ENCODE data around the gene NINL.

NINL gene

GRCh38 chr20:25499855-25500434 lies 85.4 kb downstream of the NINL start:
- DNase-seq (ENCODE audit: low spot score): no peak

GRCh38 chr20:25499031-25499430 lies 86.3 kb downstream of the NINL start:
- DNase-seq (ENCODE audit: low spot score): no peak

DNA sequence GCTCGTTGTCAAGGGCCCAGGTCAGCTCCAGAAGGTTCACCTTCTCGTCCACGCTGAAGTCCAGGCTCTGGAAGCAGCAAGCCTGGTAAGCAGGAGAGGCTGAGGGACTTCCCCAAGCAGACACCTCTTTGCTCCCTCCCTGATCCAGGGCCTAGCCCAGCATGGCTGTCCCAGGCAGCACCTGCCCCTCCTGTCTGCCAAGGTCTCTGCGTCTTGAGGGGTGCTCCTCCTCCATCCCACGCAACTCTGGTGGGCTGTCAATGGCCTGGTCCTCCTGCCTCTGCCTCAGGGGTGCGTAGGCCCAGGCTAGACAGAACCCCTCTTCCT lies 87.1 kb downstream of the NINL start:
- no peak for DNase-seq (ENCODE audit: low spot score)

- no peak for DNase-seq (ENCODE audit: low spot score)
These were observed 87.6 kb downstream of the NINL start for GRCh38 chr20:25497586-25498279.

GRCh38 chr20:25496968-25497401 lies 88.3 kb downstream of the NINL start:
- no peak for DNase-seq (ENCODE audit: low spot score)

- no peak for DNase-seq (ENCODE audit: low spot score)
These were observed 89.0 kb downstream of the NINL start for GRCh38 chr20:25496165-25496967.

DNA sequence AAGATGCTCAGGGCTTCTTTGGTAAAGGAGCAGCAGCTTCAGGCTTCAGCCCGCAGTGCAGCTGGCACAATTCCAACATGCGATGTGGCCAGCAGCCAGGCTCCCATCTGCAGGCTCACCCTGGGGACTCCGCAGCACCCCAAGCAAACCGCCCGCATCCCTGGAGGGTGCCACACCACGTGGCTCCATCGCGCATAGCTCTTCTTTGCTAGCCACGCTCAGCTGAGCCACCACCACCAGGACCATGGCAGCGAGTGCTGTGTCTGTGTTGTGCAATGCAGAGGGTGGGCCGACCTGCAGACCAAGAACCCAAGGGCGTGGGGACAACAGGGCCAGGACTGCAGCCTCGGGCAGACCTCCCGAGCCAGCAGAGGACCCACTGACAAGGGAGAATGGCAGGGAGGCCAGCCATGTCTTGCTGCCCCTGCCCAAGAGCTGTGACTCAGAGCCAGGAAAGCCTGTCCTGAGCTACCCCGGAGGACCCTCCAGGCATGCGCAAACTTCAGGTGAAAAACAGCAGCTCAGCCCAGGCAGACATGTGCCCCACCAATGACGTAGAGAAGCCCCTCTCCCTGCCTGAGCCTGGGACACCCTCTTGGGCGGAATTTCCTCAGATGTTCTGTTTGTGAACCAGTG lies 90.0 kb downstream of the NINL start:
- DNase-seq (ENCODE audit: low spot score): no peak

DNA sequence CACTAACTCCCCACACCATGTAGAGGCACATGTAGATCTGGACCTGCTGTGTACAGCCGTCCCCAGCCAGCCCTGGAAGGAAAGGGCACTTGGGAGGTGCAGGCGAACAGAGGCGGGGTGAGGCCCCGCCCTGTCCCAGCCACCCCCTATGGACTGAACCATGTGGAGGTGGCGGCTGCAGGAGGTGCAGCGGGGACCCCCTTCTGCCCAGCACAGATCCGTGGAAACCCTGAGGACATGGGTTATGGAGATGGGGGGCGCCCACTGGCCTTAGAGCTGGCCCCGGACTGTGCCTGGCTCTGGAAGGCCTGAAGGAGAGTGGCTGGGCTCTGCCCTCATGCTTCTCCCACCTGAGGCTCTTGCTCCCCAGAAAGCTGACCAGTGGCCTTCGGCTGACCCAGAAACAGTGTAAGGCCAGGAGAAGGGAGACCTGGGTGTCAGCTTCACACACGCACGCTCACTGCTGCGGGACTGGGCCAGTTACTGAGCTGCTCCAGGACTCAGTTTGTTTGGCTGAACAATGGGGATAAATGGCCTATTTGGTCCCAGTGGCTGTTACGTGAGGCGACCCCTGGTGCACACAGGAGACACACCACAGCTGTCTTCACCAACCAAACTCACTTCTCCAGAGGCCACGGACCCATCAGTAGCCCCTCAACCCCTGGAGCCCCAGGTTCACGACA lies 90.7 kb downstream of the NINL start:
- no peak for DNase-seq (ENCODE audit: low spot score)

- no peak for DNase-seq (ENCODE audit: low spot score)
These were observed 91.4 kb downstream of the NINL start for GRCh38 chr20:25493748-25494505.

GRCh38 chr20:25493137-25493536 lies 92.2 kb downstream of the NINL start:
- no peak for DNase-seq (ENCODE audit: low spot score)

GRCh38 chr20:25491446-25492038 lies 93.8 kb downstream of the NINL start:
- no peak for DNase-seq (ENCODE audit: low spot score)

DNA sequence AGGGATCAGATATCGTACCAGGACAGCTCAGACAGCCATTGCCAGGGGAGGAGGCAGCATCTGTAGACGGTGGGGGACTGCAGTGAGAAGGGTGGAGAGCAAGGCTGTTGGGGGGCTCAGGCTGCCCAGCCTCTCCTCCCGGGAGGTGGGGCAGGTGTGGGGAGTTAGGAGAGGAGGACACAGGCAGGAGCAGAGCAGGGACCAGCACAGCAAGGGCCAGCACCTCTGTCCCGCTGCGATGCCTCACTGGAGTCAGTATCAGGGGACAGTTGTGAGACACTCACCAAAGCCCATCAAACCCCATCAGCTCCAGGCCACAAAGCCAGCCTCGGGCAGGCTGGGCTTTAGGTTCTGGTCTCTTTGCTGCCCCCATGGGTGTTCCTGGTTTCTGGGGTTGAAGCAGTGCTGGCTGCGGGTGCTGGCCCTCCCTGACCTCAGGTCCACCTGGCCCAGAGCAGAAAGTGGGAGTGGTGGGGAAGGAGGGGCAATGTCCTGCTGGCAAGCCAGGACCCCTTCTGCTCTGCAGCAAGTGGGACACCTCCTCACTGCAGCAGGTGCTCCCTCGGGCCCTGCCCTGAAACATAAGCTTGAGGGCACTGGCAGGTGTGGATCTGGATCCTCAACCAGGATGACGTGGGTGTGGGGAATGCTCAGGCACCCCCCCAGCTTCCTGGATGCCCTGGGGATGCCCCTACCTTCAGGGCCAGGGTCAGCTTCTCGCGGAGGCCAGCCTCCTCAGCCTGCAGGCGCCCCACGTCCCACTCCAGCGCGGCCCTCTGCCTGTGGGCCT lies 94.5 kb downstream of the NINL start:
- no peak for DNase-seq (ENCODE audit: low spot score)

GRCh38 chr20:25489221-25489871 lies 96.0 kb downstream of the NINL start:
- no peak for DNase-seq (ENCODE audit: low spot score)

GRCh38 chr20:25487975-25488374 lies 97.4 kb downstream of the NINL start:
- DNase-seq (ENCODE audit: low spot score): no peak

GRCh38 chr20:25487306-25487705 lies 98.0 kb downstream of the NINL start:
- DNase-seq (ENCODE audit: low spot score): no peak

DNA sequence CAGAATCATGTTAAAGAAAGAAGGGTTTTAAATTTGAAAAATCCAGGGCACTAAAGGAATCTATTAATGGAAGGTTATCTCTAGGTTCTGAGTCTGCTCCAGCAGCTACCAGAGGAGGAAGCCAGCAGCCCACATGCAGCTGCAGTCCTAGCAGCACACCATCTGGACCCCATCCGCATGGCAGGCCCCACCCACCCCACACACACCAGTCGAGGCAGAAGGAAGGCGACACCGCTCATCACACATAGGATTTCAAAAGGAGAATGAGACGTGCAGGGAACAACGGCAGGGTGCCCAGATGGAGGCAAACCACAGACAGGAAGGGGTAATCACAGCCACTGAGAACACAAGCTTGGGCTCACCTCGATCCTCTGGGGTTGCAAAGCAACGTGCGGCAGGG lies 99.0 kb downstream of the NINL start:
- no peak for DNase-seq (ENCODE audit: low spot score)

- no peak for DNase-seq (ENCODE audit: low spot score)
These were observed 99.5 kb downstream of the NINL start for GRCh38 chr20:25485872-25486271.

DNA sequence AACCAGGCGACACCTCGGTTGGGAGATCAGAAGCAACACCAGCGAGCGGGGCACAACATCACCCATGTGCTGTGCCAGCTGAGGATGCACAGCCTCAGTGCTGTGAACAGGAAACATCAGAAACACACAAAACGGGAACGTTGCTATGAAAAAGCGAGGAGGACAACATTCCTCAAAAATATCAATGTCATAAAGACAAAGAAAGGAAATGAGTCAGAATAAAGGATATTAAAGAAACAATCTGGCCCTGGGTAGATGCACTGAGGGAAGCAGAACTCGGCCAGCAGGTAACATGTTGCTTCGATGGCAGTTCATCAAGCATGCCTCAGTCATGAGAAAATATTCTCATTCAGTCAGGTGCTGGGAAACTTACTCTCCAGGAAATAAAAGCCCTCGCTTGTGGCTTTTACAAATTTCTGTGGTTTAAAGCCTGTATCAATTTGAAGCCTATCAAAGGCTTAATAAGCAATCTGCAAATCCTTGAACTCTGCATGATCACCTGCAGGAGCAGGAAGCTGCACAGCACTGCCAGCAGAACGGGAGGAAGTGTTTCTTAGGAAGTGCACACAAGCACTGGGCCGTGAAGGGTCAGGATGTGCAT lies 100.3 kb downstream of the NINL start:
- no peak for DNase-seq (ENCODE audit: low spot score)

GRCh38 chr20:25484224-25484846 lies 101.0 kb downstream of the NINL start:
- DNase-seq (ENCODE audit: low spot score): no peak

Measured in D341Med (cell line).